Neural progenitor cell (in vitro differentiated cells): ENCODE measurements around the gene RPS6KA2.

Source experiments
- EZH2 ChIP-seq: fragments of 200-600 bp; sonication (generic); IDR thresholded peaks from 2 replicates; pipeline ENCODE4 v1.6.1; 2017; ENCODE audit warnings: antibody characterized with exemption, mild to moderate bottlenecking, moderate library complexity
- TF ChIP-seq, protein P1 (sequence below): fragments of 200-600 bp; sonication (generic); IDR thresholded peaks from 2 replicates; pipeline ENCODE4 v1.5.1; 2017; ENCODE audit warnings: antibody characterized with exemption, mild to moderate bottlenecking

- TF ChIP-seq, protein P1, sequence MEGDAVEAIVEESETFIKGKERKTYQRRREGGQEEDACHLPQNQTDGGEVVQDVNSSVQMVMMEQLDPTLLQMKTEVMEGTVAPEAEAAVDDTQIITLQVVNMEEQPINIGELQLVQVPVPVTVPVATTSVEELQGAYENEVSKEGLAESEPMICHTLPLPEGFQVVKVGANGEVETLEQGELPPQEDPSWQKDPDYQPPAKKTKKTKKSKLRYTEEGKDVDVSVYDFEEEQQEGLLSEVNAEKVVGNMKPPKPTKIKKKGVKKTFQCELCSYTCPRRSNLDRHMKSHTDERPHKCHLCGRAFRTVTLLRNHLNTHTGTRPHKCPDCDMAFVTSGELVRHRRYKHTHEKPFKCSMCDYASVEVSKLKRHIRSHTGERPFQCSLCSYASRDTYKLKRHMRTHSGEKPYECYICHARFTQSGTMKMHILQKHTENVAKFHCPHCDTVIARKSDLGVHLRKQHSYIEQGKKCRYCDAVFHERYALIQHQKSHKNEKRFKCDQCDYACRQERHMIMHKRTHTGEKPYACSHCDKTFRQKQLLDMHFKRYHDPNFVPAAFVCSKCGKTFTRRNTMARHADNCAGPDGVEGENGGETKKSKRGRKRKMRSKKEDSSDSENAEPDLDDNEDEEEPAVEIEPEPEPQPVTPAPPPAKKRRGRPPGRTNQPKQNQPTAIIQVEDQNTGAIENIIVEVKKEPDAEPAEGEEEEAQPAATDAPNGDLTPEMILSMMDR = no peak
- no peak for TF ChIP-seq EZH2
Observed at GRCh38 chr6:166578536-166579236, 48.4 kb downstream of the RPS6KA2 start.
